A549 (cell line): ENCODE results near the gene ZDHHC3. TPM values are rescaled to one million over a fixed set of nuclear protein-coding genes. Genes with fewer than 3 reads are reported as not detected.

ENCODE experiments used
- ATAC-seq, 2 experiments: fragments of 200-7000 bp in 1 of 2; fragments of >200 bp in 1 of 2; cut with Nextera tagmentation in 1 of 2; cut with Tn5 transposase in 1 of 2; 3 replicates each; pipeline versions ENCODE4 v1.8.0 to v1.9.1; 2018 to 2020; ENCODE audit warnings: mild to moderate bottlenecking in 1 of 2, moderate library complexity in 1 of 2
- CTCF ChIA-PET: fragments of 300-600 bp; sonication (Branson Sonifier 250); formaldehyde crosslinking; extraction: SDS; loops from one replicate; lab custom pipeline; 2021; ENCODE audit warnings: antibody characterized with exemption, inconsistent platforms; lab: Yijun Ruan, JAX
- POLR2A ChIA-PET: fragments of 350-600 bp; formaldehyde crosslinking; extraction: SDS; loops from one replicate; lab custom pipeline; 2021; ENCODE audit warnings: antibody characterized with exemption, inconsistent platforms; lab: Yijun Ruan, JAX
- DNase-seq, 2 experiments: peaks; one replicate each; pipeline versions ENCODE4 v3.0.0 to v3.0.0-alpha.2; 2011 to 2016; ENCODE audit warnings: low read depth in 1 of 2, low spot score in 1 of 2
- FAIRE-seq: peaks from 2 replicates; lab custom pipeline; 2011; peaks lifted over from hg19 to GRCh38; lab: Jason Lieb, UNC
- H3K27ac ChIP-seq, 2 experiments: fragments of >200 bp; sonication (Bioruptor Twin); formaldehyde crosslinking; 3 replicates each; pipeline ENCODE4 v1.5.1; 2016 to 2017
- H3K4me1 ChIP-seq: fragments of >200 bp; sonication (Bioruptor Twin); formaldehyde crosslinking; 3 replicates; pipeline ENCODE4 v1.6.1; 2016
- H3K4me2 ChIP-seq: fragments of >200 bp; sonication (Bioruptor Twin); formaldehyde crosslinking; 3 replicates; pipeline ENCODE4 v1.6.1; 2016
- H3K4me3 ChIP-seq: fragments of >200 bp; sonication (Bioruptor Twin); formaldehyde crosslinking; 3 replicates; pipeline ENCODE4 v1.5.1; 2016
- H3K9me3 ChIP-seq: fragments of >200 bp; sonication (Bioruptor Twin); formaldehyde crosslinking; 3 replicates; pipeline ENCODE4 v1.6.1; 2016
- ATOH8 ChIP-seq: fragments of 250-450 bp; sonication (Bioruptor Pico); IDR thresholded peaks from 2 replicates; pipeline ENCODE4 v1.5.0; 2020; ENCODE audit warnings: low read depth, mild to moderate bottlenecking, moderate library complexity
- BCL3 ChIP-seq: fragments of >200 bp; sonication (Bioruptor Twin); formaldehyde crosslinking; IDR thresholded peaks from 3 replicates; pipeline ENCODE4 v1.6.1; 2016
- CBX2 ChIP-seq: fragments of 200-600 bp; sonication (generic); IDR thresholded peaks from 2 replicates; pipeline ENCODE4 v1.6.1; 2016; ENCODE audit warnings: low read depth, mild to moderate bottlenecking, borderline replicate concordance
- CEBPB ChIP-seq, 2 experiments: fragments of >200 bp in 1 of 2; sonication (Bioruptor Twin) in 1 of 2; formaldehyde crosslinking in 1 of 2; IDR thresholded peaks; 2 replicates each; pipeline ENCODE4 v1.6.1; 2012 to 2016
- CHD4 ChIP-seq: fragments of 200-600 bp; sonication (generic); IDR thresholded peaks from 2 replicates; pipeline ENCODE4 v1.6.1; 2016; ENCODE audit warnings: antibody characterized with exemption, mild to moderate bottlenecking, borderline replicate concordance
- E2F6 ChIP-seq: IDR thresholded peaks from 2 replicates; pipeline ENCODE4 v1.6.1; 2012; ENCODE audit warnings: low read depth, borderline replicate concordance
- EHMT2 ChIP-seq: fragments of 200-600 bp; sonication (generic); IDR thresholded peaks from 2 replicates; pipeline ENCODE4 v1.6.1; 2016; ENCODE audit warnings: antibody characterized with exemption, low read depth, mild to moderate bottlenecking, moderate library complexity
- ELK1 ChIP-seq: fragments of 150-350 bp; IDR thresholded peaks from 2 replicates; pipeline ENCODE4 v1.6.1; 2014; ENCODE audit warnings: low read depth, mild to moderate bottlenecking, low read length
- FOSB ChIP-seq: fragments of 250-450 bp; sonication (Bioruptor Pico); IDR thresholded peaks from 2 replicates; pipeline ENCODE4 v1.5.0; 2020; ENCODE audit warnings: mild to moderate bottlenecking, moderate library complexity
- GATA3 ChIP-seq: IDR thresholded peaks from 2 replicates; pipeline ENCODE4 v1.6.1; 2012; ENCODE audit warnings: borderline replicate concordance
- HES2 ChIP-seq: fragments of >200 bp; sonication (Bioruptor Twin); formaldehyde crosslinking; IDR thresholded peaks from 2 replicates; pipeline ENCODE4 v1.6.1; 2016
- HEYL ChIP-seq: fragments of 250-450 bp; sonication (Bioruptor Pico); IDR thresholded peaks from 2 replicates; pipeline ENCODE4 v1.8.0; 2021; ENCODE audit warnings: mild to moderate bottlenecking, moderate library complexity
- HOXB13 ChIP-seq: fragments of 250-450 bp; sonication (Bioruptor Pico); IDR thresholded peaks from 2 replicates; pipeline ENCODE4 v1.5.0; 2020; ENCODE audit warnings: low read depth, mild to moderate bottlenecking, moderate library complexity
- JUN ChIP-seq, 2 experiments: fragments of >200 bp; sonication (Bioruptor Twin); formaldehyde crosslinking; IDR thresholded peaks; 2 replicates in 1 of 2; 3 replicates in 1 of 2; pipeline ENCODE4 v1.6.1; 2016 to 2017
- JUNB ChIP-seq: fragments of >200 bp; sonication (Bioruptor Twin); formaldehyde crosslinking; IDR thresholded peaks from 2 replicates; pipeline ENCODE4 v1.6.1; 2016
- MAFK ChIP-seq: fragments of 450-650 bp; IDR thresholded peaks from 2 replicates; pipeline ENCODE4 v1.6.1; 2014; ENCODE audit not compliant: partially characterized antibody
- NR3C1 ChIP-seq: fragments of >200 bp; sonication (Bioruptor Twin); formaldehyde crosslinking; IDR thresholded peaks from 3 replicates; pipeline ENCODE4 v1.6.1; 2017
- PHF8 ChIP-seq: fragments of 200-600 bp; sonication (generic); IDR thresholded peaks from 2 replicates; pipeline ENCODE4 v1.6.1; 2016; ENCODE audit warnings: low read depth, mild to moderate bottlenecking, antibody characterized with exemption, moderate library complexity, borderline replicate concordance
- POLR2A ChIP-seq: IDR thresholded peaks from 2 replicates; pipeline ENCODE4 v1.6.1; 2012; ENCODE audit warnings: mild to moderate bottlenecking, low read length
- RARB ChIP-seq: fragments of 250-450 bp; sonication (Bioruptor Pico); IDR thresholded peaks from 2 replicates; pipeline ENCODE4 v1.8.0; 2021; ENCODE audit warnings: mild to moderate bottlenecking, moderate library complexity
- RNF2 ChIP-seq: fragments of 200-600 bp; sonication (generic); IDR thresholded peaks from 2 replicates; pipeline ENCODE4 v1.6.1; 2016; ENCODE audit warnings: low read depth, mild to moderate bottlenecking, antibody characterized with exemption, moderate library complexity, borderline replicate concordance
- SREBF2 ChIP-seq: fragments of 450-650 bp; IDR thresholded peaks from 2 replicates; pipeline ENCODE4 v1.6.1; 2014; ENCODE audit warnings: mild to moderate bottlenecking, moderate library complexity
- TFCP2L1 ChIP-seq: fragments of 250-450 bp; sonication (Bioruptor Pico); IDR thresholded peaks from 2 replicates; pipeline ENCODE4 v1.5.0; 2021; ENCODE audit warnings: mild to moderate bottlenecking
- TP53 ChIP-seq: fragments of 250-450 bp; sonication (Bioruptor Pico); IDR thresholded peaks from 2 replicates; pipeline ENCODE4 v1.5.0; 2021; ENCODE audit warnings: mild to moderate bottlenecking, moderate library complexity
- ZNF302 ChIP-seq: fragments of 250-450 bp; sonication (Bioruptor Pico); IDR thresholded peaks from 2 replicates; pipeline ENCODE4 v1.9.0; 2021; ENCODE audit warnings: inconsistent platforms, mild to moderate bottlenecking, moderate library complexity
- ZSCAN20 ChIP-seq: fragments of 250-450 bp; sonication (Bioruptor Pico); IDR thresholded peaks from 2 replicates; pipeline ENCODE4 v1.8.0; 2022; ENCODE audit warnings: mild to moderate bottlenecking, moderate library complexity
- WGBS: methylation state at CpG from one replicate; pipeline ENCODE4 v1.1.6; 2017; ENCODE audit errors: missing lambda C conversion rate; 5-methylcytosine and 5-hydroxymethylcytosine counted together
- polyA plus RNA-seq, 4 experiments: library from polyadenylated mRNA; depleted of rRNA in 3 of 4; stranded (reverse); fragments of >200 nt; fragmentation: RNase III in 1 of 4; extraction: RNeasy Plus Mini Kit Qiagen cat#74134 plus additional on column Dnase treatment in 1 of 4; gene quantifications; 2 replicates in 3 of 4; 3 replicates in 1 of 4; pipeline ENCODE4 v1.2.3, GENCODE V29; 2011 to 2017

Gene ZDHHC3
- polyA plus RNA-seq, 2 of the 4 experiments (the other 2 are of a cell fraction): 28.7 to 57.7 TPM

GRCh38 chr3:45001738-45002137 lies 25.8 kb upstream of the ZDHHC3 start:
- H3K4me3 ChIP-seq: no peak overlapping the region
- no peaks in the 10 kb centered on the region for H3K4me1 ChIP-seq
- H3K27ac ChIP-seq: no peak overlapping the region
- no peak overlapping the region for H3K4me2 ChIP-seq
- WGBS: 92% methylated on average over 3 of the region's 3 CpGs
- FAIRE-seq: no peak
- no peaks in the 10 kb centered on the region for H3K9me3 ChIP-seq
- no peak for DNase-seq
- ChIA-PET CTCF (no interaction called here), POLR2A (no interaction called here)
- TF ChIP-seq FOSB (CRISPR knock-in tag) (no peak), BCL3 (no peak), CHD4 (no peak), ZNF302 (CRISPR knock-in tag) (no peak), ATOH8 (no peak), HOXB13 (CRISPR knock-in tag) (no peak), POLR2A (no peak)
- no peak for ATAC-seq

- no peak for ATAC-seq
- WGBS: 97% methylated on average over 4 of the region's 4 CpGs
- POLR2A ChIA-PET: no interaction called here
These were observed 24.8 kb upstream of the ZDHHC3 start for GRCh38 chr3:45000823-45001222.

GRCh38 chr3:44999782-45000181 lies 23.8 kb upstream of the ZDHHC3 start:
- CTCF ChIA-PET: no interaction called here
- FAIRE-seq: no peak
- Histone ChIP-seq H3K4me3 (no peak overlapping the region), H3K4me2 (no peak overlapping the region), H3K4me1 (no peaks in the 10 kb centered on the region), H3K9me3 (no peaks in the 10 kb centered on the region), H3K27ac (no peak overlapping the region)
- DNase-seq: no peak
- WGBS: 83% methylated on average over 2 of the region's 2 CpGs
- no peak for ATAC-seq
- POLR2A ChIA-PET: no interaction called here
- TF ChIP-seq ZSCAN20 (CRISPR knock-in tag): no peak
- TF ChIP-seq TP53 (CRISPR knock-in tag): no peak
- TF ChIP-seq MAFK: no peak
- TF ChIP-seq JUN (IDR thresholded peaks at IDR 0.05): no peak
- TF ChIP-seq HES2: no peak
- TF ChIP-seq JUNB: no peak
- no peak for TF ChIP-seq NR3C1
- TF ChIP-seq ELK1: no peak
- no peak for TF ChIP-seq SREBF2
- TF ChIP-seq CBX2: no peak
- TF ChIP-seq HEYL (CRISPR knock-in tag): no peak
- TF ChIP-seq EHMT2: no peak
- no peak for TF ChIP-seq TFCP2L1 (CRISPR knock-in tag)
- no peak for TF ChIP-seq BCL3
- TF ChIP-seq RNF2: no peak
- TF ChIP-seq RARB (CRISPR knock-in tag): no peak
- no peak for TF ChIP-seq PHF8
- no peak for TF ChIP-seq CEBPB (IDR thresholded peaks at IDR 0.05)
- TF ChIP-seq E2F6: no peak
- no peak for TF ChIP-seq GATA3

More at GRCh38 chr3:45000823-45001222, 24.8 kb upstream of the ZDHHC3 start:
- no peaks in the 10 kb centered on the region for H3K4me1 ChIP-seq
- TF ChIP-seq CHD4: no peak
- TF ChIP-seq MAFK: peak; percentile 76
- DNase-seq: no peak
- no peaks in the 10 kb centered on the region for H3K9me3 ChIP-seq
- no peak overlapping the region for H3K4me3 ChIP-seq
- no peak overlapping the region for H3K4me2 ChIP-seq
- CTCF ChIA-PET: no interaction called here
- H3K27ac ChIP-seq: no peak overlapping the region
- no peak for FAIRE-seq
